IgD-negative memory B cell (primary cell): ENCODE data around the gene RPL31. TPM values are rescaled to one million over a fixed set of nuclear protein-coding genes. Genes with fewer than 3 reads are reported as not detected.

Source experiments
- H3K27ac Mint-ChIP-seq, 3 donors: one replicate each; pipeline ENCODE4 v1.8.0; 2020 to 2022; ENCODE audit warnings: mild to moderate bottlenecking in 3 of 3, mixed read lengths in 3 of 3, moderate library complexity in 1 of 3
- H3K27me3 Mint-ChIP-seq: one replicate; pipeline ENCODE4 v1.8.0; 2021; ENCODE audit warnings: mixed read lengths
- H3K36me3 Mint-ChIP-seq: one replicate; pipeline ENCODE4 v1.8.0; 2020; ENCODE audit warnings: mild to moderate bottlenecking, mixed read lengths
- H3K4me1 Mint-ChIP-seq, 3 donors: one replicate each; pipeline ENCODE4 v1.8.0; 2020 to 2022; ENCODE audit warnings: mixed read lengths in 3 of 3, mild to moderate bottlenecking in 1 of 3
- H3K4me3 Mint-ChIP-seq, 4 donors: one replicate each; pipeline ENCODE4 v1.8.0; 2020 to 2022; ENCODE audit warnings: mild to moderate bottlenecking in 4 of 4, mixed read lengths in 4 of 4, moderate library complexity in 3 of 4
- H3K9me3 Mint-ChIP-seq, 3 donors: one replicate each; pipeline ENCODE4 v1.8.0; 2020 to 2021; ENCODE audit warnings: mixed read lengths in 3 of 3, mild to moderate bottlenecking in 1 of 3
- polyA plus RNA-seq: library from polyadenylated mRNA; unstranded; fragments of 300-500 nt; fragmentation: Illumina TruSeq; gene quantifications from one replicate; pipeline ENCODE4 v1.2.3, GENCODE V29; 2021

RPL31 gene
- polyA plus RNA-seq: 4,953 TPM

DNA sequence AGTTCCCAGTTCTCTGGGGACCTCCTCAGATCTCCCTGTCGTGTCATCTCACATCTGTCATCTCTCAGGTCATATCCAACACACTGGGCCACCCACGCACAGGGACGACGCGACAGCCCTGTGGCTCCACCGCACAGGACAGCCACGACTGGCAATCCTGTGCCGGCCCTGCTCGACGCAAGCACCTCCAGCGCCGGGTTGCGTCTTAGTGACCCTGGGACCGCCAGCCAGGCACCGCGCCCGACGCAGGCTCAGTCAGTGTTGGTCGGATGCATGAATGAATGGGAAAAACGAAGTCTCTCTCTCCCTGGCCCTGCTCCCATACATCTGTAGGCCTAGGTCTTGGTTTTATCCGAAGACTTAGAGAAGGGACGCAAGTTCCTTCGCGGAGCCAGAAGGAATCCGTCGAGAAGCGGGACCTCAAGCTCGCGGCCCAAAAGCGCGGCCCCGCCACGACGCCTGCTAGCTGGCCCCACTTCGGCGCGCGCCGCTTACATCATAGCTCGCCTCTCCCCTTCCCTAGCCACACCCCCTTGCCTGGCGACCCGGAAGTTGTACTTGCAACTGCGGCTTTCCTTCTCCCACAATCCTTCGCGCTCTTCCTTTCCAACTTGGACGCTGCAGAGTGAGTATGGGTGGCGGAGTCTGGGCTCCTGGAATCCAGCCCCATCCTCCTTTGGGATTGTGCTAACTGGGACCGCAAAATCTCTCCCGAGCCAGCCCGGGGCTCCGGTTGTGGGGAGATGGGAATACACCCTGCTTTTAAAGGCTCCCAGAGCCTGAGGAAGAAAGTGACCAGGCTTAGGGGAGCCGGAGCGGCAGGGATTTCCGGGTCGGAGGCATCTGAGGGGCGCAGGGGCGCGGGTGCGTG, at the start of gene RPL31:
RPL31 (plus strand) TSS at position 599 of the 871 bp plus-strand sequence. CDS start 413 bp downstream, outside the sequence.
- Mint-ChIP-seq H3K4me3 (peak within 1 kb of the TSS; percentile 91 to 99 (median 97)), H3K27me3 (no peaks in the 10 kb centered on the region), H3K36me3 (peaks cover 9% of the 10 kb centered on the region), H3K27ac (peak within 1 kb of the TSS; percentile 86 to 99 (median 97)), H3K4me1 (peaks cover 24 to 34% (median 29%) of the 10 kb centered on the region in 3 donors), H3K9me3 (no peaks in the 10 kb centered on the region)

- Mint-ChIP-seq H3K27me3 (peaks cover 5% of the 10 kb centered on the region), H3K36me3 (no peaks in the 10 kb centered on the region), H3K9me3 (peaks cover 0 to 2% (median 0%) of the 10 kb centered on the region in 3 donors), H3K4me1 (no peaks in the 10 kb centered on the region), H3K4me3 (no peak overlapping the region), H3K27ac (no peak overlapping the region)
Observed at GRCh38 chr2:100952512-100952911, 49.6 kb upstream of the RPL31 start.

DNA sequence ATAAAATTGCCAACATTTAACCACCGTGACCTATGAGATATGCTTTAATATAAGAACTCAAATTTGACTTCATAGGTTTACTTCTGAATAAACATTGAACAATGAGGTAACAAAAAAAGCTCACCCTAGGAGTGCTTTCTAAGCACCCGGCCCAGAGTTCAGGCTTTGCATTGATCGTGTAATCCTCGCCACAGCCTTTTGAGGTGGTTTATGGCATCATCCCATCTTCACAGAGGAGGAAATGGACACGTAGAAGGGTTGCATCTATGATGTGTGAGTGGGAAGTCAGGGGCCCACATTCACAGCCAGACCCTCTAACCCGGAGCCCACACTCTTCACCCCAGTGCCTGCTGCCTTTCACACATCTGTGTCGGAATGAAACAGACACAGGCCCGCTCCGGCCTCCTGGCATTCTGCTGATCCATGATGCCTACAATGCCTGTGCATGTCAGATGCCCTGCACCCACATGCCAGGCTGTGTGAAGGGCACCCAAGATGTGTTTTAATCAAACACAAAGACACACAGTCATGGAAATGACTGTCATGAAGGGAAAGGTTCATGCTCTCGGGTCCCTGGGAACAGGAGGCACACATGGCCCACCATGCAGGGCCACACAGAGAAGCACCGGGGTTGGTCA, 48.6 kb upstream of the RPL31 start:
- Mint-ChIP-seq H3K4me1 (no peaks in the 10 kb centered on the region), H3K27ac (peak overlapping the region in 1 of 3 donors; percentile 33), H3K36me3 (no peaks in the 10 kb centered on the region), H3K9me3 (peaks cover 0 to 2% (median 0%) of the 10 kb centered on the region in 3 donors), H3K27me3 (peaks cover 3% of the 10 kb centered on the region), H3K4me3 (no peak overlapping the region)

- H3K27ac Mint-ChIP-seq: peak overlapping the region in 1 of 3 donors; percentile 33
- no peaks in the 10 kb centered on the region for H3K4me1 Mint-ChIP-seq
- H3K4me3 Mint-ChIP-seq: no peak overlapping the region
- H3K9me3 Mint-ChIP-seq: peaks cover 0 to 2% (median 0%) of the 10 kb centered on the region in 3 donors
- H3K27me3 Mint-ChIP-seq: peaks cover 3% of the 10 kb centered on the region
- no peaks in the 10 kb centered on the region for H3K36me3 Mint-ChIP-seq
Observed at GRCh38 chr2:100954044-100954420, 48.1 kb upstream of the RPL31 start.

DNA sequence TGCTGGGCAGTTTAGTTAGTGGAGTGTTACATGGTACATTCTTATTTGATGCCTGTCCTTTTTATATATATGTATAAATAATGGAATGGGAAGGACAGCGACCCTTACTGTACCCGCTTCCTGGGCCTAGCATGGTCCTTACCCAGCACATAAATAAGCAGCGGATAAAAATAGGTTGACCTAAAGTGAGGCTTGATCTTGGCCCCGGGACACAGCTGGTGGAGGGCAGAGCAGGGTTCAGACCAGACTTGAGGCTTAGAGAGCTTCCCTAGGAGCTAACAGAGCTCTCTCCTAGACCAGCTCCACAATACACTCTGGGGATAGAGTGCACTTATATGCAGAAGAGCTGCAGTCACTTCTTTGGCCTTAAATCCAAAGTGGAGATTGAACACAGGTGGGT, 46.9 kb upstream of the RPL31 start:
- Mint-ChIP-seq H3K36me3 (no peaks in the 10 kb centered on the region), H3K9me3 (peaks cover 0 to 2% (median 0%) of the 10 kb centered on the region in 3 donors), H3K27me3 (peaks cover 3% of the 10 kb centered on the region), H3K27ac (no peak overlapping the region), H3K4me1 (peaks cover 0 to 3% (median 0%) of the 10 kb centered on the region in 3 donors), H3K4me3 (no peak overlapping the region)

DNA sequence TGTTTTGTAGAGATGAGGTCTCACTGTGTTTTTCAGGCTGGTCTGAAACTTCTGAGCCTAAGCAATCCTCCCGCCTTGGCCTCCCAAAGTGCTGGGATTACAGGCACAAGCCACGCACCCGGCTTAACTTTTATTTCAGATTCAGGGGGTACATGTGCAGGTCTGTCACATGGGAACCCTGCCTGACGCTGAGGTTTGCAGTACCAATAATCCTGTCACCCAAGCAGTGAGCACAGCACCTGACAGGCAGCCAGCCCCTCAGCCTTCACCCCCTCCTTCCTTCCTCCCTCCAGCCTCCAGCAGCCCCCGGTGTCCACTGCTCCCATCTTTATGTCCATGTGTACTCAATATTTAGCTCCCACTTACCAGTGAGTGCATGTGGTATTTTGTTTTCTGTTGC, 46.0 kb upstream of the RPL31 start:
- Mint-ChIP-seq H3K4me1 (peaks cover 0 to 3% (median 0%) of the 10 kb centered on the region in 3 donors), H3K27ac (no peak overlapping the region)

GRCh38 chr2:100957996-100958653, 44.0 kb upstream of the RPL31 start:
- Mint-ChIP-seq H3K27me3 (no peaks in the 10 kb centered on the region), H3K9me3 (peaks cover 0 to 2% (median 0%) of the 10 kb centered on the region in 3 donors), H3K4me3 (peak overlapping the region in 1 of 4 donors; percentile 49), H3K36me3 (no peaks in the 10 kb centered on the region), H3K27ac (no peak overlapping the region), H3K4me1 (peaks cover 0 to 3% (median 0%) of the 10 kb centered on the region in 3 donors)

More for the DNA sequence above, 46.0 kb upstream of the RPL31 start:
- Mint-ChIP-seq H3K9me3 (peaks cover 0 to 2% (median 0%) of the 10 kb centered on the region in 3 donors), H3K36me3 (no peaks in the 10 kb centered on the region), H3K27me3 (peaks cover 3% of the 10 kb centered on the region), H3K4me3 (peak overlapping the region in 1 of 4 donors; percentile 71)

DNA sequence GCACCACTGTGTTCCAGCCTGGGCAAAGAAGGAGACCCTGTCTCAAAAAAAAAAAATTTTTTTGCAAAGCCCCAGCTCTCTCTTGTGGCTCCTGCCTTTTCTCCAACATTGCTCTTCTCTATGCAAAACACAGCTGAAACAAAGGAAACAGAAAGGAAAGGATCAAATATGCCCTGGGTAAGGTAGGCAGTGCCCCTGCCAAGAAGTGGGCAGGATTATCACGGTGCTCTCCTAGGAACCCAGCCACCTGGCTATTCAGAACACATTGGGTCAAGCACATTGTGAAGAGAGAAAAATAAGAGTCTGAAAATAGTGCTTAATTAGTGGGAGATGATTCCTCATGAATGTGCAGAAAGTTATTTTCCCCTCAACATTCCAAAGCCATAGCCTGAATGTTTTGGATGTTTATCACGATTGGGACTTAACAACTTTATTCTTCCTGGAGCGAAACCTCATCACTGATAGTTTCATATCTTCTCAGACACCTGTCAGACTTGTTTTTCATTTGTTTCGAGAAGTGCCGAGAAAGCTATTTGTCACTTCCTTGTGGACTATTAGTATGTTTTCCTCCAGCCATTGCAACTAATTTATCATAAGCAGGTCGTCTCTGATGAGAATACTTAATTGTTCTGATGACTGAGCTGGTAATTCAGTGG, 42.7 kb upstream of the RPL31 start:
- no peak overlapping the region for H3K4me3 Mint-ChIP-seq
- H3K27me3 Mint-ChIP-seq: no peaks in the 10 kb centered on the region
- no peaks in the 10 kb centered on the region for H3K36me3 Mint-ChIP-seq
- peaks cover 0 to 3% (median 0%) of the 10 kb centered on the region in 3 donors for H3K4me1 Mint-ChIP-seq
- peaks cover 0 to 2% (median 0%) of the 10 kb centered on the region in 3 donors for H3K9me3 Mint-ChIP-seq
- H3K27ac Mint-ChIP-seq: no peak overlapping the region

DNA sequence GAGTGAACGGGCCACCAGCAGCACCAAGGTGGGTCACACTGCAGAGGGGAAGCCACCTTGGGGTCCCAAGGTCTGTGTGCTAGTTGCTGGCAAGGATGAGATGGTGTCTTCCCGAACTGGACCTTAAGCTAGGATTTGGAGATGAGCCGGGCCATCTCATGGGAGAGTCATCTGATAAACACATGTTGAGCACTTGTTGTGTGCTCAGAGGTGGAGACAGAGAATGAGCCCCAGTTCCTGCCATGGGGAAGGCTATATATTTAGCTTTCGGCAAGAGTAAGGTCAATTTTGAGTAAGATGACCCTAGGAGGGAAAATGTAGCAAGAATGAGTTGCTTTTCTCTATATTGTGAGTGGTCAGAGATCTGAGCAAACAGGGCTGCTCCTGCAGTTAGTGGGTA, 41.4 kb upstream of the RPL31 start:
- Mint-ChIP-seq H3K9me3 (peaks cover 0 to 2% (median 0%) of the 10 kb centered on the region in 3 donors), H3K36me3 (no peaks in the 10 kb centered on the region), H3K4me1 (peaks cover 0 to 3% (median 0%) of the 10 kb centered on the region in 3 donors), H3K27ac (no peak overlapping the region), H3K27me3 (no peaks in the 10 kb centered on the region), H3K4me3 (no peak overlapping the region)

DNA sequence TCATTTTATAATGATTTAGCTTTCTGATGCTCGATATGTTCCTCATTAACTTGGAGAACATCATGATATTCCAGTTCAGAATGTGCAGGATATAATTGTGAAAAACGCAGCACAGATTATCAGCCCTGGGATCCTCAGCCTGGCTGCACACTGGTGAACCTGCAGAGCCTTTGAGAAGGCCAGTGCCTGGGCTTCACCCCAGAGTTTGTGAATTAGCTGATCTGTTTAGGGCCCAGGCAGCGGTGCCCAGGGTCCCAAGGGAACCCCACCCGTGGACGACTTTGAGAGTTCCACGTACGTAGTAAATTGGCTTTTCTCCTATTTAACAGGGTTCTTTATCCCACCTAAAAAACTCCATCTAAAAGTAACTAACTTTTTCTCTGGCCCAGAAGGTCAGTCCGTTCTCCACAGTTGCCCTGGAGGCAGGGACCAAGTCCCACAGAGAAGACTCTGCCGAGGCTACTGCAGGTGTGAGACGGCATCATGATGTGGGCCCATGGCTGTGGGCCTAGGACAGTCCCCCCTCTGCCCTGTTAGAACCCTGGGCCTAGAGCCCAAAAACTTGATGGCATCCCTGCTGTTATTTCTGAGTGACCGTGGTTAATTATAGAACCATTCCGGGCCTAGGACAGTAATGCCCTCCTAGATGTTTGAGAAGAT, 39.6 kb upstream of the RPL31 start:
- Mint-ChIP-seq H3K27me3 (no peaks in the 10 kb centered on the region), H3K4me3 (no peak overlapping the region), H3K9me3 (no peaks in the 10 kb centered on the region), H3K36me3 (no peaks in the 10 kb centered on the region), H3K27ac (no peak overlapping the region), H3K4me1 (peaks cover 0 to 3% (median 0%) of the 10 kb centered on the region in 3 donors)

GRCh38 chr2:100963026-100963375, 39.1 kb upstream of the RPL31 start:
- Mint-ChIP-seq H3K27ac (no peak overlapping the region), H3K36me3 (no peaks in the 10 kb centered on the region), H3K4me1 (peaks cover 0 to 3% (median 0%) of the 10 kb centered on the region in 3 donors)

GRCh38 chr2:100964222-100964621, 37.9 kb upstream of the RPL31 start:
- Mint-ChIP-seq H3K36me3 (no peaks in the 10 kb centered on the region), H3K9me3 (no peaks in the 10 kb centered on the region), H3K27me3 (peaks cover 1% of the 10 kb centered on the region), H3K4me1 (peaks cover 0 to 3% (median 0%) of the 10 kb centered on the region in 3 donors), H3K27ac (no peak overlapping the region), H3K4me3 (no peak overlapping the region)

More at GRCh38 chr2:100963026-100963375, 39.1 kb upstream of the RPL31 start:
- Mint-ChIP-seq H3K9me3 (no peaks in the 10 kb centered on the region), H3K27me3 (no peaks in the 10 kb centered on the region), H3K4me3 (no peak overlapping the region)

DNA sequence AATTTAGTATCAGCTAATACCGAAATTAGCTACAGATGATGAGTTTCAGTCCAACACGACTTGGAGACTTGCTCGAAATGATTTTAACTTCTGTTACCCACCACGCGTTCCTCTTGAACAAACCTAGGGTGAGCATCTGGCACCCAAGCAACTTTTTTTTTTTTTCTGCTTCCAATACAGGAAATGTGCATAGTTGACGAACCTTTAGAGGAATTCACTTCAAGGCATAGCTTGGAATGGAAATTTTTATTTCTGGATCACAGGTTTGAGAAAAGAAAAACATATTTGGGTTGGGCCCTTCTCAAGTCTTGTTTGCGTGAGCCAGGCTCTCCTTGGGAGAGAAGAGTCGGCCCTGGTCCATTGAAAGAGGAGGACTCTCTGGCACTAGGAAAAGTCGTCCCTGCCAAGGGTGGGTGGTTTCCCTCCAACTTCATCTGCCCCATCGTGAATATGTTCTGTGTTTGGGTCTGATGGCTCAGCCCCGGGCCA, 37.4 kb upstream of the RPL31 start:
- Mint-ChIP-seq H3K27me3 (peaks cover 6% of the 10 kb centered on the region), H3K4me3 (no peak overlapping the region), H3K4me1 (no peaks in the 10 kb centered on the region), H3K36me3 (no peaks in the 10 kb centered on the region), H3K9me3 (no peaks in the 10 kb centered on the region), H3K27ac (no peak overlapping the region)

GRCh38 chr2:100965596-100965995, 36.5 kb upstream of the RPL31 start:
- H3K36me3 Mint-ChIP-seq: no peaks in the 10 kb centered on the region
- no peak overlapping the region for H3K4me3 Mint-ChIP-seq
- no peaks in the 10 kb centered on the region for H3K4me1 Mint-ChIP-seq
- H3K9me3 Mint-ChIP-seq: no peaks in the 10 kb centered on the region
- H3K27me3 Mint-ChIP-seq: peaks cover 9% of the 10 kb centered on the region
- no peak overlapping the region for H3K27ac Mint-ChIP-seq
